ELF-1 (cell line): ENCODE measurements around the gene CDKN1C.
A peak's percentile ranks its signal among the peaks of the same experiment; 100 is the strongest.

Source experiments
- DNase-seq: peaks from one replicate; pipeline ENCODE4 v3.0.0-alpha.2; 2016; ENCODE audit warnings: low read depth, low spot score

CDKN1C gene

DNA sequence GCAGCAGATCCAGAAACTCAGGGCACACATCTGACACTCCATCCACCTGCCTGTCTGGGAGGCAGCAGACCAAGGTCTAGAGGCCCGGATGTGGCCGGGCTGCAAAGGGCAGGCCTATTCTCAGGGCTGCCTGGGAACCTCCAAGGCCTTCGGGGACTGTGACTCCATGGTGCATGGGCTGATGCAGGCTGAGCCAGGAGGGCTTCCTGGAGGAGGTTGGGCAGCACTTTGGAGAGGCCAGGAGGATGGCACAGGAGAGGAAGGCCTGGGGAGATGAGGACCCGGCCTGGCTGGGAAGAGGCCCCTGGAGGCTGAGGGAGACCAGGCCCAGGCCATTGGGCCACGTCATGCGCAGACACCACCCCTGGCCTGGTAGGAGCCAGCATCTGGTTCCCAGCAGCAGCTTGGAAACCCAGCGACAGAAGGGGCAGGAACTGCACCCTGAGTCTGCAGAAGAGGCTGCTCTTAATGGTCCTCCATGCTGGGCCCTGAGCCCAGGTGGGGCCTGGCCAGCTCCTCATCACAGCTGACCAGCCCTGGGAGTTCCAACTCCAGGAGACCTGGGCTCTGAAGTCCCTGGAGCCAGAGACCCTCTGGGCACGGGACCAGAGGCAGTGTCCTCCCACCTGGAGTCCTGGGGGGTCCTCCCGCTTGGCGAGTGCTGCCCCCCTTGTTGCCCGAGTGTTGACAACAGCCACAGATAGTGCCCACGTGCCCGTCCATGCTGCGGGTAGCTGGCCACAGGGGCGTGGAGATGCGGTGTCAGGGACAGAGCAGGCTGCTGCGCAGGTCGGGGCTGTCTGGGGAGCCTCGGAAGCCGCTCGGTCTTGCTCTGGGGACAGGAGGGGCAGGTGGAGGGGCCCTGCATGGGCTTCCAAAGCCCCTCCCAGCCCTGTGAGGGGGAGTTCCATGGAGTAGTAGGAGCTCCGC, 38.1 kb upstream of the CDKN1C start:
- no peak for DNase-seq

DNA sequence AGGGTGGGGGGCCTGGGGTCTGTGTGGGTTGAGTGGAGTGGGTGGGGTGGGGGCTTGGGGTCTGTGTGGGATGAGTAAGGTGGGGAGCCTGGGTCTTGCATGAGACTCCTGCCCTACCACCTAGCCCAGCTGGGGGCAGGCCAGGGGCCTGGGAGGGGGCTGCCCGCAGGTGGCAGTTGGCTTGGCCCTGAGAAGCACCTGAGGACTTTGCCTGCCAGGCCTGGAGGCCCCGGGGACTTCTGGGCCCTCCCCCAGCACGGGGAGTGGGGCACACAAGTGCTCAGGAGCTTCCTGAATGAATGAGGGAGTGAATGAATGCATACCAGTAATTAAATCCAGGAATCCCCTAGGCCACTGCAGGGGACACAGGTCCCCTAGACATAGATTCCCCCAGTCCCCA, 37.1 kb upstream of the CDKN1C start:
- DNase-seq: no peak

DNA sequence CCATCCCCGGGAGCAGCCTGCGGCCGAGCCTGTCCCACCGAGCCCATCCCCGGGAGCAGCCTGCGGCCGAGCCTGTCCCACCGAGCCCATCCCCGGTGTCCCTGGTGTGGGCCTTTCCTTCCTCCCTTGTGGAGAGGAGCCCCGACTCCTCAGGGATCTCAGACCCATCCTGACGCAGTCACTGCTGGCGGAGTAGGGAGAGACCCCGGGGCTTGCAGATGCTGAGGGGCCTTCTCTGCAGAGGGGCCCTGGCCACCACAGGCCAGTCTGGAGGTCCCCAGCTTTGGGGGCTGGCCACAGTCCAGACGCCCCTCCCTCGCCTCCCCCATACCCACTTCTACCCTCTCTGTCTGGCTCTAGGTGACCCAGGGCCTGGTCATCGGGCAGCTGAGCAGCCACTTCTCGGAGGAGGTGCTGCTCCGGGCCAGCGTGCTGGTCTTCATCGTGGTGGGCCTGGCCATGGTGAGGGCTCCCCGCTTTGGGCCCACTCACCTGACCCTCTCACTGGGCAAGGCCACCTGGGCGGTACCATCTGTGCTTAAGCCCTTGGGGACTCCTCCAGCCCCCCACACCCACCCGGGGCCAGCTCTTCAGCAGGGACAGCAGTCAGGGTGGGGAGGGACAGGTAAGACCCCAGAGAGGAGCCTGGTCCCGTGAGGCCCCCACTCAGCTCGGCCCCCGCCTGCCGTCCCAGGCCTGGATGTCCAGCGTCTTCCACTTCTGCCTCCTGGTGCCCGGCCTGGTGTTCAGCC, 36.3 kb upstream of the CDKN1C start:
- DNase-seq: no peak

DNA sequence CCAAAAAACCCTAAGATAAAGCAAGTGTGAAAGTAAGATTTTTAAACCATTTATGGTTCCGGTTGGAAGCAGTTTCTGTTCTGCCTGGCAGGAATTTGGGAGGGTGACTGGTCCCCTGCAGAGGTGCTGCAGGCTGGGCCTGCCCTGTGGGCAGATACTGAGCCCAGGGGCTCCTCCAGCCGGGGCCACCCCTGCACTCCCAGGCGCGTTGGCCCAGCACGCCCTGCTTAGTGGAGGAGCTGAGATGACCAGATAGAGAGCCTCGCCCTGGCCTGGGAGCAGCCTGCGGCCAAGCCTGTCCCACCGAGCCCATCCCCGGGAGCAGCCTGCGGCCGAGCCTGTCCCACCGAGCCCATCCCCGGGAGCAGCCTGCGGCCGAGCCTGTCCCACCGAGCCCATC, 35.7 kb upstream of the CDKN1C start:
- DNase-seq: no peak

DNA sequence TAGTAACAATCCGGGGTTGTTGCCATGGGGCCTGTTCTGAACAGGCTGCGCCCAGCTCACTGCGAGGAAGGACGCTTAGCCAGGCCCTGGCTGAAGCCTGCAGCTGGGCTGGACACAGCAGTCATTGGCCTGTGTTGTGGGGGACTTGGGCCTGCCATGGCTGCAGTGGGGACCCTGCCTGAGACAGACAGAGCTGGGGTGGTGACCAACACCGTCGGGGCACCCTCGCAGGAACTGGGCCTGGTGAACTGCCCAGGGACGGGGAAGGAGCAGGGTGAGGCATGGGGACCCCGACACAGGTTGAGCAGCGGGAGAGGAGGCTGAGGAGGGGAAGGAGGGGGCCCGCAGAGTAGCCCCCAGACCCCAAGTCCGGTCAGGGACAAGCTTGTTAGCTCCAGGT, 34.8 kb upstream of the CDKN1C start:
- DNase-seq: no peak

DNA sequence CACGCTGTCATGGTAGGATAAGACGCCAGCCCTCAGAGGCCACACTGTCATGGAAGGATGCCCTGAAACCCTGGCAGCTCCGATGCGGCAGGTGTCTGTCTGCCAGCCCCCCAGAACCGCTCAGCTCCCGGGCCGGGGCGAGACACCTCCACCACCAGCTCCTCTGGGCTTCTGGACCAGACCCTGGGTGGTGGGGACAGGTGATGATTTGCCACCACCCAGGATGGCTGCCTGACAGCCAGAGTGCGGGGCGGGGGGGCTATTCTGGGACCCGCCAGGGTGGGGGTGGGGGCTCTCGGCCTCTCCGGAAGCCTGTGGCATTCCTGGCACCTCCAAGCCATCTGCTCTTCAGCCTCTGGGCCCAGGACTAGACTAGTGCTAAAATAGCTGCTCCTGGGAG, 34.3 kb upstream of the CDKN1C start:
- no peak for DNase-seq

DNA sequence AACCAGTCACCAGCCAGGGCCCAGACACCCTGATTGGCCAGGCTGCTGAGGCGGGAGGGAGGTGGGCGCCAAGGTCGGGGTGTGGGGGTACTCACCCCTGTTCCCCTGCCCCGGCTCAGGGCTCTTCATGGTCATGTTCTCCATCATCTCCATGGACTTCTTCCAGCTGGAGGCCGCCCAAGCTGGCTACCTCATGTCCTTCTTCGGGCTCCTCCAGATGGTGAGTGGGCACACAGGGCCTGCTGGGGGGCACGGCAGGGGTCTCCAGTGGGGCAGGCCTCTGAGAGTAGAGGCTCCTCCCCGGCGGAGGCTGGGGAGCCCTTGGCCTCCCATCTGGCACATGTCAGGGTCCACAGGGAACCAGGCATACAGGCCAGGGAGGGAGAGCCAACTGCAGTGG, 33.6 kb upstream of the CDKN1C start:
- DNase-seq: no peak

DNA sequence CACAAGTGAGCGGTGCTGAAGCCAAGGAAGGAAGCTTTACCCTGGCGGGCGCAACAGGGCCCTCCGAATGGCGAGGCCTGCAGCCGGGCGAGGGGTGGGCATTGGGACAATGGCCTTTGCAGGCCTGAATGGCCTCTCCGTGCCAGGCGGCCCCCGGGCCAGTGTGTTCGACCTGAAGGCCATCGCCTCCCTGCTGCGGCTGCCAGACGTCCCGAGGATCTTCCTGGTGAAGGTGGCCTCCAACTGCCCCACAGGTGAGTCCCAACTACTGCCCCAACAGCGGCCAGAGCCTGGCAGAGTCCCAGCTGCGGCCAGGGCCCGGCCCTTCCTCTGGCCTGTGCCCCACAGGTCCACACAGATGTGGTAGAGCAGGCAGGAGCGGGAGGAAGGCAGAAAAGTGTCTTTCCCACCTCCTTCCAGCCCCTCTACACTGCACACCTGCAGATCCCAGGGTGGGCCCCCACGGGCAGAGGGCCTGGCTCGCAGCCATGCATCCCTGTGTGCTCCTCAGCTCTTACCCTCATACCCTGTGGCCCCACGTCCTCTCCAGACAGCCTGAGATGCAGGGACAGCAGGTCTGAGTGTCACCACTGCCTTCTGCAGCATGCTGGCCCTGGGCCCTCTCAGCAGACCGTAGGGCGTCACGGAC, 32.4 kb upstream of the CDKN1C start:
- no peak for DNase-seq

DNA sequence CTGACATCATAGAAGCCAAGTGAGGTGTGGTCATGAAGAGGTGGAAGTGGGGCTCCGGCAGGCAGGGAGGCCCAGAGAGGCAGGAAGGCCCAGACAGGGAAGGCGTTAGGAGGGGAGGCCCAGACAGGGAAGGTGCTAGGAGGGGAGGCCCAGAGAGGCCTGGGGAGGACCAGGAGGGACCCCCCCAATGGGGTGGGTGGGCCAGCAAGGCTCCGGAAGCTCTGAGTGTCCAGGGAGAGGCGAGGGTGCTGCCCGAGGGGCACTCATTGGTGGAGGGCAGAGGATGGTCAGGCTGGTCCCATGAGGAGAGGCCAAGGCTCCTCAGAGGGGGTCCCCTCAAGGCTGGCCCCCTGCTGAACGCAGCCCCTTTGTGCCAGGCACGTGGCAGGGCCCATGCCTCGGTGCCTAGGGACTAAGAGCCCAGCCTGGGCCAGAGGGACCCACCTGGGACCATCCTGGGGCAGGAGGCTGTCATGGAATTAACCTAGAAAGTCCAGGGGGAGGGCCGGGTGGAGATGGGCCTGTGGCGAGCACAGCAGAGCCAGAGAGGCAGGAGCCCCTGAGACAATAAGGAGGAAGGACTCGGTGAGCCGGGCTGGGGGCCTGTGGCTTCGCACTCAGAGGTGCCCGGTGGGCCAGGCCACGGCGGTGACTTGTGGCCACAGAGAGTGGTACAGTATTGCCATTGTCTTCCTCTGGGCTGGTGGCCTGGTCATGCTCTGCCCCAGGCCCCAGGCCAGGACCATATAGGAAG, 31.5 kb upstream of the CDKN1C start:
- no peak for DNase-seq

DNA sequence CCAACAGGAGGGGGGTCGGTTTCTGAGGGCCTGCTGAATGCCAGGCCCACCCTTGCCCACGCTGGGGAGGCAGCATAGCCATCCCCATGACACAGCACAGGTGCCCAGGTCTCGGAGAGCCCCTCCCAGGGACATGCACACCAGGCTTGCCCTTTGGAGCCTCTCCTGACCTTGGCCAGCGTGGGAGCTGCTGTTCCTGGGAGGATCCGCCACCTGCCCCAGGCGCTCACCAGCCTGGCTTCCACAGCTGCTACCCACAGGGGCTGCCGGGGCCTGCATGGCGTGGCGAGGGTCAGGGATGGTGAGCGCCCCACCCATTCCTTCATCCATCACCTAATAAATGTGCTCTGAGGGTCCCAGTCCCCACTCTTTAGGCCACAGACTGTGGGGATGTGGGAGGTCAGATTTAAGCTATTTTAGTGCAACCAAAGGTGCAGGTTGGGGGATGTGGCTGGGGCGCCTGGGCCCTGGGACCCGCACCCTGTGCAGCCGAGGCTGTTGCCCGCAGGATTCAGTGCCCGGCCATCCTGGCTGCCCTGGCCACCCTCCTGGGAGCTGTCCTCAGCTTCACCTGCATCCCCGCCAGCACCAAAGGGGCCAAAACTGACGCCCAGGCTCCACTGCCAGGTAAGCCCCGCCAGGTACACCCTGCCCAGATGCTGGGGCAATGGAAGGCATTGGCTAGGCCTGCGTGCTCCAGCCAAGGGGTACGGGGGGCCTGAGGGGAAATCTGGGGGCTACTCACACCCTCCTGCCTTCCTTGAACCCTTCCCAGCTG, 30.7 kb upstream of the CDKN1C start:
- no peak for DNase-seq

DNA sequence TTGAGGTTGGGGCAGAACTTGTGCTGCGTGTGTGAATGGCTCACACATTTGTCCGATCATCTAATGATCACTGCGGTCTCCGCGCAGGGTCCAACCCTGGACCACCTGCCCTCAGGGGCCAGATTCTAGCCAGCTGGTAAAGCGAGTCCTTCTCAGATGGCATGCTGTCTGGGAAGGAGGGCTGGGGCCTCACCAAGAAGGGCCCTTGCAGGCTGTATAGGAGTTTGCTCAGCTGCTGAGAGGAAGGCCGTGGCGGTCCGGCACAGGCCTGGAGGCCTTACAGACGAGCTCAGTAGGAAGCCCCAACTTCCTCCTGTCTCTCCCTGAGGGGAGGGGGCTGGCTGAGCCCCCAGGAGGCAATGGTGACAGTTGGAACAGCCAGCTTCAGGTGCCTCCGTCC, 29.9 kb upstream of the CDKN1C start:
- no peak for DNase-seq

DNA sequence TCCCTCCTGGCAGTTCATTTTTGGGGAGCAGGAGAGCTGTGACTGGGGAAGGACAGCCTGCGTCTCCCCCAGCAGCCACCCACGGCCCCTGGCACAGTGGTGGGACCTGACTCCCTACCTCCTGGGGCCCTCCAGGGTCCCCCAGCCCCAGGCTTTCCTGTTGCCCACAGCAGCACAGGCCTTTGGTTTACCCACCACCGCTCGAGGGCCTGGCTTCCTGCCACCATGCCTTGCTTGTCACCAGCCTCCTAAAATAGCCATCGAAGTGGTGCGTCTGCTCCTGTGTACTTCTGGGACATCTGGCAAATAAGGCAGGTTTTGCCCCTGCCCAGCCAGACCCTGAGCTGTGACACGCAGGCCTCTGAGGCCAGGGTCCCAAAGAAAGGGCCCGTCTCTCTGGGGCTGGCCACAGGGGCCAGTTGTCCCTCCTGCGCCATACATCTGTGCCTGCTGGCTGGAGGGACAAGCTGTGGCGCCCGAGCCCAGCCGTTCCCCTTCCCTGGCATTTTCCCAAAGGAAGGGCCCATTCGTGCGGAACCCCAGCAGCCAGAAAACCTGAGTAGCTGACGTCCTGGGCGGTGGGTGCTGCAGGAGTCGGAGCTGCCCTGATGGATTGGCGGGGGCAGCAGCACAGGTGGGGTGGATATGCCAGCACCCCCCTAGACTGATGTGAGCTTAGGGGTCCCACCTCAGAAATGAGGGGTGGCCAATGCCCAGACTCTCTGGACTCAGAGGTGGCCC, 29.1 kb upstream of the CDKN1C start:
- DNase-seq: no peak

DNA sequence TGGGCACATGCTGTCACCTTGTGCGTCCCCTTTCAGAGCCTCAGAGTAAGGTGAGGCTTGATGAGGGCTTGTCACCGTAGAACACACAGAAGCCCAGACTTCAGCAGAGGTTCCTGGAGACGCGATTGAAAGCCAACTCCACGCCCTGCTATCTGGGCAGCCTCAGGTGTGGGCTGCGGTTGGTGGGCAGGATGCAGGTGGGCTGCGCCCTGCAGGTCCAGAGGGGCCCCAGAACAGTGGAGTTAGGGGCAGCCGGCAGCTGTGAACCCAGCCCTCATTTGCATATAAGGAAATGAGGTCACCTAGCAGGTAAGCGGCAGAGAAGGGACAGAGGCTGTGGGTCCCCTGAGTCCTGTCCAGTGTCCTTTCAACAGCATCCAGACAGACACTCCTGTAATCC, 28.2 kb upstream of the CDKN1C start:
- DNase-seq: no peak

DNA sequence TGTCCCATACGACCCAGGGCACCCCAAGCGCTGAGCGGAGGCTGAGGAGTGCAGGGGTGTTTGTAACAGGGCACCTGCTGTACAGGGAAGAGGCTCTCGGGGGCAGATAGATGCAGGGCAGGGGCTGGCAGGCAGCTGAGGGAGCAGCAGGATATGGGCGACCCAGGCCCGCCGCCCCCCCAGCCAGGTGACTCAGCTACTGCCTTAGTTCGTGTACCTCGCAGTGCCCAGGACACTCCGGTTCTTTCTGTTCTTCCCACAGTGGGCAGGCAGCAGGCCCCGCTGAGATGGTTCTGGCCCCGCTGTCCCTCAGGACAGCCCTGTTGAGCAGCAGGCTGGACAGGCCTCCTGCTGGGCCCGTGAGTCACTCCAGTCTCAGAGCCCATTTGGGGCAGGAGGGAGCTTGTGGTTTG, 27.4 kb upstream of the CDKN1C start:
- DNase-seq: no peak

DNA sequence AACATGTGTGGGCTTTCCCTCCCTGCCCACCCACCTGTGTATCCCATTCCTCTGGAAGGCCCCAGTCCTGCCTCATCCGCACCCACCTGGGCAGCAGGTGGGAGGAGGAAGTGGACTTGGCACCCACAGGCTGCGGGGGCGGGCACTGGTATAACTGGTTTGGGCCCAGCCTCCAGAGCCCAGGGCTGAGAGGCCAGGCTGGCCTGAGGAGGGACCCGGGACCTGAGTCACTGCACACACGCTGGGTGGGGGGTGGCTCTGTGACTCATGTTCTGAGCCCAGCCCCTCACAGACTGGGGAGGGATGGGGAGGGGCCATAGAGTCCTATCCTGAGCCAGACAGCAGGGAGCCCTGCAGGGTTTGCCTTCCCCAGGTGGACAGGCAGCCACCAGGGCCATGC, 26.9 kb upstream of the CDKN1C start:
- DNase-seq: peak; percentile 77

DNA sequence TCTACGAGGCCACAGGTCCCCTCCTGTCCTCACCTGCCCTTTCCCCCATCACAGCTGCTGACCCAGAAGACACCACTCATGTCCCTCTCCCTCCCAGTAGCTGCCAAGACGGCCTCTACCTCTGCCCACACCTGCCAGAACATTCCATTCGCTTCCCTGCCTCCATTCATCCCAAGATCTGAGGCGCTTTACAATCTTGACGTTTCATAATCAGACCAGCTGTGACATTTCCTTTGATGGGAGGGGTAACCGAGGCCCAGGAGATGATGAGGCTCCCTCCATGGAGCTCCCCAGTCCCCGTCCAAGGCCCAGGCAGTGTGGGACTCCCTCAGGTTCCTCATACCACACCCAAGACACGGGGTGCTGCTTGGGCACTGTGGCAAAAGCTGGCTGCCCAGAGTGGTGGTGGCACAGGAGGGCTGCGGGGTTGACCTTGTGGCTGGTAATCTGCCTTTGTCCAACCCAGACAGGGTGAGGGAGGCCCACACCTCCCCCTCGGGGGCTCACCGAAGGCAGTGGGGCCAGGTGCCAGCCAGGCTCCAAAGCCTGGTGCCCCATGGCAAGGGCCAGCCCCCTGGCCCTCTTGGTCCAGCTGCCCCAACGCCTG, 26.3 kb upstream of the CDKN1C start:
- no peak for DNase-seq

DNA sequence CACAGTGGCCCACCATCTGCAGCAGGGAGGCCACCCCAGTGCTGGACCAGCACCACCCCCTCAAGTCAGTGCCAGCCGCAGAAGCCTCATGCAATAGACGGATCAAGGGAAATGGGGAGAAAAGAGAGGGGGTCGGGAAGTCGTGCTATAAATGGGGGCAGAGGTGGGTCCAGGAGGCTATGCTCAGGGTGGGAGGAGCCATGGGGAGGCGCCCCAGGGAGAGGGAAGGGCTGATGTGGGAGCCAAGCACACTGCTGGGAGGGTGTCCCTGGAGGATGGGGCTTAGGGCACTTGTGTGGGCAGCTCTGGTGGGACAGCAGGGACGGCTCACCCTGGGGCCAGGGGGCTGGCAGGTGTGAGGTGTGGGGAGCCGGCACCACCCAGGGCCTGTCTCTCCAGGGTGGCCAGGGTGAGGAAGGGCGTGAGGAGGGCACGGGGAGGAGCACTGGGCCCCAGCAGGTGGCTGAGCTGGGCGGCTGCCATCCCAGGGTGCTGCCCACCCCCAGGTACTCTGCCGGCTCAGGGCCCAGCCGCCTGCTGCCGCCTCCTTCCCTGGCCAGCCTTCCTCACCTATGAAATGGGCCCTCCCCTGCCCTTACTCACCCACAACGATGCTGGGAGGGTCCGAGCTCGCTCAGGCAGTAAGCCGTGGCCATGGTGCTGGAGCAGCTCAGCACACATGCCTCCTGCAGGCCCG, 25.7 kb upstream of the CDKN1C start:
- DNase-seq: no peak

DNA sequence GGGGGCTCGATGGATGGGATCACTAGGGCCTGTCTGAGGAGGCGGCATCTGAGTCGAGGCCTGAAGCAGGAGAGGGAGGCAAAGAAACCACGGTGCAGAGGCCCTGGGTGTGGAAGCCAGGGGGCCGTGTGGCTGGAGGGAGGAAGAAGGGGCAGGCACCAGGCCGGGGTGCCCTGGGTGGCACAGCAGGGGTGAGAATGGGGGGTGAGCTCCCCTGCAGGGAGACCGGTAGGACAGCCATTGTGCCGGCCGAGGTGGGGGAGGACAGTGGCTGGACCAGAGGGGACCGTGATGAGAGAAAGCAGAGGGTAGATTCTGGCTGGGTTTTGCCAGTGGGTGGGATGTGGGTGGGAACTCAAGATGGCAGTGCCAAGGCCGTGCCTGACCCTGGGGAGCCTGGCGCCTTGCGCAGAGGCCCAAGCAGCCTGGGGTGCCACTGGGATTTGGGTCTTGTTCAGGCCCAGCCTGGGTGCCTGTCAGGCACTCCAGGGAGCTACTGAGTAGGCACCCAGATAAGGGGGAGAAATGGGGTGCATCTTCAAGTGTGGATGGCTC, 24.9 kb upstream of the CDKN1C start:
- no peak for DNase-seq
